B cell (primary cell): ENCODE measurements around the gene PLEKHG2. TPM values are rescaled to one million over a fixed set of nuclear protein-coding genes. Genes with fewer than 3 reads are reported as not detected.

Experiments
- ATAC-seq: fragments of 200-7000 bp; cut with Tn5 transposase; one replicate; pipeline ENCODE4 v1.10.0; 2021; ENCODE audit warnings: low read depth, mild to moderate bottlenecking, moderate number of reproducible peaks, moderate library complexity
- CTCF ChIA-PET: fragments of 350-600 bp; sonication (Branson Sonifier 250); formaldehyde crosslinking; loops from one replicate; lab custom pipeline; 2021; ENCODE audit warnings: antibody characterized with exemption, inconsistent platforms; lab: Charles Lee
- POLR2A ChIA-PET: fragments of 350-600 bp; sonication (Branson Sonifier 250); formaldehyde crosslinking; loops from one replicate; lab custom pipeline; 2021; ENCODE audit warnings: antibody characterized with exemption; lab: Charles Lee
- DNase-seq: peaks from one replicate; pipeline ENCODE4 v3.0.0; 2013
- H2AFZ ChIP-seq: 2 replicates; pipeline ENCODE4 v1.6.1; 2012; ENCODE audit warnings: mild to moderate bottlenecking, low read depth, low read length; ENCODE audit not compliant: insufficient read depth, poor library complexity, severe bottlenecking
- H3K27ac ChIP-seq, 2 donors: 1 replicate in 1 of 2; 2 replicates in 1 of 2; pipeline ENCODE4 v1.5.1; 2012 to 2013; ENCODE audit warnings: low read length in 2 of 2, mild to moderate bottlenecking in 2 of 2, moderate library complexity in 1 of 2
- H3K27me3 ChIP-seq, 4 experiments: fragments of 200-600 bp in 1 of 4; sonication (generic) in 1 of 4; replicated peaks in 1 of 4; 1 replicate in 2 of 4; 2 replicates in 2 of 4; pipeline versions ENCODE4 v1.6.1 to v1.7.0; 2013 to 2016; ENCODE audit warnings: low read length in 3 of 4, mild to moderate bottlenecking in 2 of 4, mixed read lengths in 1 of 4, moderate library complexity in 1 of 4; ENCODE audit not compliant: insufficient read depth in 4 of 4, control insufficient read depth in 3 of 4; ENCODE audit errors: control extremely low read depth in 1 of 4
- H3K36me3 ChIP-seq, 2 experiments: replicated peaks in 1 of 2; 1 replicate in 1 of 2; 2 replicates in 1 of 2; pipeline versions ENCODE4 v1.6.1 to v1.7.1; 2013; ENCODE audit warnings: low read length in 1 of 2; ENCODE audit not compliant: insufficient read depth in 2 of 2, control insufficient read depth in 1 of 2; ENCODE audit errors: control extremely low read depth in 1 of 2, extremely low read depth in 1 of 2
- H3K4me1 ChIP-seq, 2 donors: fragments of 200-600 bp in 1 of 2; sonication (generic) in 1 of 2; 1 replicate in 1 of 2; 2 replicates in 1 of 2; pipeline versions ENCODE4 v1.5.1 to v1.6.1; 2013 to 2017; ENCODE audit warnings: low read length in 2 of 2; ENCODE audit not compliant: control insufficient read depth in 2 of 2, insufficient read depth in 2 of 2
- H3K4me2 ChIP-seq: replicated peaks from 2 replicates; pipeline ENCODE3; 2012; ENCODE audit warnings: mild to moderate bottlenecking, low read depth, low read length; ENCODE audit not compliant: poor library complexity, severe bottlenecking
- H3K4me3 ChIP-seq, 5 experiments: fragments of 200-600 bp in 1 of 5; sonication (generic) in 1 of 5; 1 replicate in 3 of 5; 2 replicates in 2 of 5; pipeline versions ENCODE4 v1.5.1 to v1.7.0; 2011 to 2016; ENCODE audit warnings: low read length in 4 of 5, mild to moderate bottlenecking in 4 of 5, low read depth in 2 of 5, control low read depth in 1 of 5, moderate library complexity in 1 of 5; ENCODE audit not compliant: insufficient read depth in 1 of 5; ENCODE audit errors: control extremely low read depth in 1 of 5, extremely low read depth in 1 of 5
- H3K79me2 ChIP-seq: fragments of 200-600 bp; sonication (generic); one replicate; pipeline ENCODE4 v1.6.0; 2016; ENCODE audit warnings: low read length; ENCODE audit not compliant: control insufficient read depth, insufficient read depth
- H3K9ac ChIP-seq: fragments of 200-600 bp; sonication (generic); 2 replicates; pipeline ENCODE4 v1.6.1; 2017; ENCODE audit warnings: mild to moderate bottlenecking, low read length, moderate library complexity
- H3K9me3 ChIP-seq, 3 donors: one replicate each; pipeline versions ENCODE4 v1.6.1 to v1.7.1; 2013; ENCODE audit warnings: low read length in 2 of 3; ENCODE audit not compliant: control insufficient read depth in 2 of 3, insufficient read depth in 1 of 3; ENCODE audit errors: control extremely low read depth in 1 of 3
- H4K20me1 ChIP-seq: 2 replicates; pipeline ENCODE4 v1.6.0; 2012; ENCODE audit warnings: mild to moderate bottlenecking, low read length; ENCODE audit not compliant: insufficient read depth, control insufficient read depth, poor library complexity, severe bottlenecking
- H3K27ac Mint-ChIP-seq: one replicate; pipeline ENCODE4 v1.8.0; 2021; ENCODE audit warnings: mixed read lengths
- H3K27me3 Mint-ChIP-seq: one replicate; pipeline ENCODE4 v1.8.0; 2021; ENCODE audit warnings: mixed read lengths
- H3K4me1 Mint-ChIP-seq: one replicate; pipeline ENCODE4 v1.8.0; 2021; ENCODE audit warnings: mixed read lengths
- H3K4me3 Mint-ChIP-seq: one replicate; pipeline ENCODE4 v1.8.0; 2021; ENCODE audit warnings: mixed read lengths
- H3K9me3 Mint-ChIP-seq: one replicate; pipeline ENCODE4 v1.8.0; 2022; ENCODE audit warnings: mixed read lengths; ENCODE audit not compliant: insufficient read depth
- CTCF ChIP-seq: fragments of 200-600 bp; IDR thresholded peaks from one replicate; pipeline ENCODE4 v1.8.0; 2022; ENCODE audit warnings: antibody characterized with exemption, mild to moderate bottlenecking
- EZH2 ChIP-seq: IDR thresholded peaks from 2 replicates; pipeline ENCODE4 v1.6.1; 2012; ENCODE audit warnings: borderline replicate concordance, low read depth, mild to moderate bottlenecking, moderate library complexity, low read length; ENCODE audit not compliant: insufficient read depth, poor library complexity, severe bottlenecking
- WGBS: methylation state at CpG from one replicate; pipeline ENCODE4 v1.1.5; 2013; ENCODE audit warnings: missing lambda C conversion rate; ENCODE audit not compliant: insufficient coverage; 5-methylcytosine and 5-hydroxymethylcytosine counted together
- intact Hi-C: fragments of 100-400 bp; cut with micrococcal nuclease; formaldehyde crosslinking; loops from one replicate; pipeline ENCODE4 v1.10.0; 2022
- polyA plus RNA-seq: library from polyadenylated mRNA; depleted of rRNA; stranded (reverse); fragments of >200 nt; gene quantifications from 2 replicates; pipeline ENCODE4 v1.2.3, GENCODE V29; 2012
- total RNA-seq, 2 donors: library from RNA; stranded (reverse); fragments of 120-200 nt in 1 of 2; gene quantifications; 1 replicate in 1 of 2; 2 replicates in 1 of 2; pipeline versions ENCODE4 v1.2.3 to v1.2.4, GENCODE V29; 2013 to 2022

Gene PLEKHG2
- total and polyA plus RNA-seq, 2 donors (not counting 1 experiment from before 2014, with no cell fraction given): 27.0 to 167 TPM

GRCh38 chr19:39433480-39434079 is 21.1 kb downstream of the PLEKHG2 start:
- peak overlapping the region; percentile 92 for H3K4me2 ChIP-seq
- no peaks in the 10 kb centered on the region for H3K9me3 ChIP-seq
- H3K27ac Mint-ChIP-seq: peak overlapping the region; percentile 53
- H3K4me1 ChIP-seq: peaks cover 23 to 33% of the 10 kb centered on the region in 2 donors
- no peaks in the 10 kb centered on the region for H3K27me3 Mint-ChIP-seq
- POLR2A ChIA-PET: interaction anchor here (0.9 kb wide), 1 partner anchor 32 kb away, joined by 3 read pairs; no protein-coding TSS in a partner anchor
- H3K4me3 Mint-ChIP-seq: peak overlapping the region; percentile 100
- DNase-seq (peak; percentile 17), ATAC-seq (no peak)
- 96% methylated on average over 3 of the region's 8 CpGs for WGBS
- peaks cover 44% of the 10 kb centered on the region for H3K4me1 Mint-ChIP-seq
- H3K27ac ChIP-seq: peak overlapping the region in 1 of 2 donors; percentile 93
- H4K20me1 ChIP-seq: peaks cover 34% of the 10 kb centered on the region
- H3K36me3 ChIP-seq: peaks cover 7 to 37% of the 10 kb centered on the region in 2 experiments
- H3K27me3 ChIP-seq: no peaks in the 10 kb centered on the region
- no peak overlapping the region for H2AFZ ChIP-seq
- H3K79me2 ChIP-seq: peaks cover 49% of the 10 kb centered on the region
- CTCF ChIA-PET: no interaction called here
- H3K9ac ChIP-seq: peak overlapping the region; percentile 96
- no peak for TF ChIP-seq EZH2
- no peak for TF ChIP-seq CTCF
- intact Hi-C loops: no loop called here
- H3K4me3 ChIP-seq: no peak overlapping the region
- H3K9me3 Mint-ChIP-seq: no peaks in the 10 kb centered on the region
